H1 (cell line): ENCODE data around the gene USP12. TPM values are rescaled to one million over a fixed set of nuclear protein-coding genes. Genes with fewer than 3 reads are reported as not detected.

Experiments used
- CHD2 ChIP-seq: IDR thresholded peaks from 2 replicates; pipeline ENCODE4 v1.6.1; 2012; ENCODE audit warnings: low read length, improper control_type of control experiment
- polyA plus RNA-seq, 7 experiments: library from polyadenylated mRNA; depleted of rRNA in 3 of 7; stranded (reverse) in 5 of 7; unstranded in 2 of 7; fragments of >200 nt in 5 of 7; fragments of 200-250 nt in 2 of 7; gene quantifications; 1 replicate in 5 of 7; 2 replicates in 1 of 7; 4 replicates in 1 of 7; pipeline versions ENCODE4 v1.2.1 to v1.2.3, GENCODE V29; 2011 to 2013; ENCODE audit warnings: missing spikeins in 2 of 7, mixed read lengths in 2 of 7
- total RNA-seq: library from RNA; stranded (reverse); fragmentation: NEBNext Ultra II Directional; extraction: Animal tissue kit (Norgen Biotek cat#: 25700); gene quantifications from 2 replicates; pipeline ENCODE4 v1.2.1, GENCODE V29; 2021

The USP12 gene
- total and polyA plus RNA-seq, 2 of the 8 experiments (the other 6 are each of a cell fraction or from before 2014, with no cell fraction given): 4.0 to 30.0 TPM

- TF ChIP-seq CHD2: no peak
Observed at GRCh38 chr13:27170221-27170515, 1.4 kb downstream of the USP12 start (continued).
